KOPT-K1 (cell line): ENCODE measurements around the gene ENOPH1.

Source experiments
- H3K27ac ChIP-seq: fragments of 200-600 bp; sonication (generic); 2 replicates; pipeline ENCODE4 v1.5.1; 2016; ENCODE audit warnings: antibody characterized with exemption, mild to moderate bottlenecking, low read depth, low read length; ENCODE audit not compliant: poor library complexity, severe bottlenecking
- H3K36me3 ChIP-seq: fragments of 200-600 bp; sonication (generic); 2 replicates; pipeline ENCODE4 v1.5.1; 2017; ENCODE audit warnings: antibody characterized with exemption, mild to moderate bottlenecking, low read length, moderate library complexity; ENCODE audit not compliant: insufficient read depth
- H3K9me3 ChIP-seq: fragments of 200-600 bp; sonication (generic); 2 replicates; pipeline ENCODE4 v1.5.1; 2017; ENCODE audit warnings: antibody characterized with exemption, low read length, mild to moderate bottlenecking; ENCODE audit not compliant: insufficient read depth, poor library complexity, severe bottlenecking

The ENOPH1 gene

DNA sequence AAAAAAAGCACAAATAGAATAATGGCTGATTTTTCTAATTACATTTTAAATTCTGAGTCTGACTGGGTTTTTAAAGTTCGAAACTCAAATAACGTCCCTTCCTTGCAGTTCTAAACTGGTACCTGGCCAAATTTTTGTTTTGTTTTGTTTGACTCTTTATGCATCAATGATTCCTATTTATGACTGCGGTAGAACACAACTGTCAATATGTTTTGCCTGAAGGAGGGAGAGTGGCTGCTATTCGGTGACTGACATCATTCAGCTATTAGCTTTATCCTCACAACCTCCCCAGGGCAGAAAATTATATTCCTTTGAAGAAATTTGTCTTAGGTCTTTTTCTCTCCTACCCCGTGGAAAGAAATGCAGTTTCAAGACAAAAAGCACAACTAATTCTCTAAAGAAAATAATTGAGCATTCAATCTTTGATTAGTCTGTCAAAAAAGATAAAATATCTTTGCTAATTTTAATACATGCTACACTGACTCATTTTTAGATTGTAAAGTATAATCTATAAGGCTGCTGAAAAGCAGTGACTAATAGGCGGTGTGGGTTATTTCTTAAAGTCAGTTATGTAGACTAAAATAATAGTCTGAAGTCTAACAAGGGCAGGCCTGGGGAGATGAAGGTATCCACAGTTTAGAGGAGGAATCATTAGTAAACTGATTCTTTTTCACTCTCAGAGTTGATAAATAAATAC lies 69.5 kb downstream of the ENOPH1 start:
- no peaks in the 10 kb centered on the region for H3K9me3 ChIP-seq
- H3K27ac ChIP-seq = no peak overlapping the region
- no peaks in the 10 kb centered on the region; the same call in 1 of the 2 replicates for H3K36me3 ChIP-seq

DNA sequence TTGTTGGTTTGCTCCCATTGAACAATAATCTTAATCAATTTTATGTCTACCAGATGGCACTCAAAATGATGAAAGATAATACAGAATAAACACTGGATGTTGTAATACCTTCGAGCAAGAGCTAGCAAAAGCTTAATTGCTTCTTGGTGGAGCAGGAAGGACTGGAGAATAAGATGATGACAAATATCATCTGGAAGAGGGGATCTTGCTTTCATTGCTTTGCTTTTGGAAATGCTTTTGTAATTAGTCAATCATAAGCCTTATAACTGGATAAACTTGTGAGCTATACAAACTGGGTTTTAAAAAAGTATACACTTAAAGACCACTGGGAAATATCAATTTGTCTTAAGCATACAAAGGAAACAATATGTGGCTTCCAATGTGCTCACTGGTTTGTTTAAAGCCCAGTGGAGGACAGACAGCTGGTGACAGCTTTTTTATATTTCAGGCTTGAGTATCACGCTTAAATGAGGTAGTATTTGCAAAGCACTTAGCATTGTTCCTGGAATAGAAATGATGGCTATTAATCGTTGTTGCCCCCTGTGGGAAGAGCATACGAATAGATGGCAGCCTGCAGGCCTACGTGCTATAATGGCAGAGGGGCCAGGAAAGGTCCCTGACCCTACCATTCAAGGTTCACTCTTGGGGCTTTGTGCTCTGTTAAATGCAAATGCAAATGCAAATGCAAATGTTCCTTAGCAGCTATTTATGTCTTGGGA lies 70.2 kb downstream of the ENOPH1 start:
- H3K27ac ChIP-seq = no peak overlapping the region

DNA sequence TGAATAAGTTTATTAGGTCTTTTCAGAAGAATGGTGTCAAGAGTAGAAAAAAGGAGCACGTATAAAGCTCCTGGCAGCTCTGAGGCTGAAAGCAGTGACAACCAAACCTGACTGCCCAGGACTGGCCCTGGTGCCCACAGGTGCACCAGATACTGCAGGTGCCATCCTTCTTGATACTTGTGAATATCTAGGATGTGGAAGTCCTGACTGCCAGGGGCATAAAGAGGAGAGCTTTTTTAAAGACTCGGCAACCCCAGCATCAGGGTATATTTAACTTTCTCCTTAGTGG lies 70.7 kb downstream of the ENOPH1 start:
- Histone ChIP-seq H3K27ac (no peak overlapping the region), H3K9me3 (no peaks in the 10 kb centered on the region), H3K36me3 (no peaks in the 10 kb centered on the region)

More for the DNA sequence above, 70.2 kb downstream of the ENOPH1 start:
- no peaks in the 10 kb centered on the region; the same call in 1 of the 2 replicates for H3K36me3 ChIP-seq
- H3K9me3 ChIP-seq = no peaks in the 10 kb centered on the region

DNA sequence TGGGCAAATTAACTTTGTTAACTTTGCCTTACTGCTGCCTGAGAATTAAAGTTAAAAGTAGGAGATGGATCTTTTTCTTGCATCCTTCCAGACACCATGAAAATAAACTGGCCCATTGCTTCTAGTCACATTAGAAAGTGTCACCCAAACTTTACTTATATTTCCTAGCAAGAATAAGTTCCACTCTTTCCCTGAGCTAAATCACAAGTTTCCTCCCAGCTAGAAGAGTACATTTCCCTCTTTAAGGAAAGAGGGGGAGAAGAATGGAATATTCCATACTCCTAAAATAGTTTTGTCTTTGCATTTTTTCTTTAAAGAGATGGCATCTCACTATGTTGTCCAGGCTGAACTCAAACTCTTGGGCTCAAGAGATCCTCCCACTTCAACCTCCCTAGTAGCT lies 77.6 kb downstream of the ENOPH1 start:
- H3K9me3 ChIP-seq = no peaks in the 10 kb centered on the region
- H3K27ac ChIP-seq = no peak overlapping the region
- no peaks in the 10 kb centered on the region for H3K36me3 ChIP-seq

DNA sequence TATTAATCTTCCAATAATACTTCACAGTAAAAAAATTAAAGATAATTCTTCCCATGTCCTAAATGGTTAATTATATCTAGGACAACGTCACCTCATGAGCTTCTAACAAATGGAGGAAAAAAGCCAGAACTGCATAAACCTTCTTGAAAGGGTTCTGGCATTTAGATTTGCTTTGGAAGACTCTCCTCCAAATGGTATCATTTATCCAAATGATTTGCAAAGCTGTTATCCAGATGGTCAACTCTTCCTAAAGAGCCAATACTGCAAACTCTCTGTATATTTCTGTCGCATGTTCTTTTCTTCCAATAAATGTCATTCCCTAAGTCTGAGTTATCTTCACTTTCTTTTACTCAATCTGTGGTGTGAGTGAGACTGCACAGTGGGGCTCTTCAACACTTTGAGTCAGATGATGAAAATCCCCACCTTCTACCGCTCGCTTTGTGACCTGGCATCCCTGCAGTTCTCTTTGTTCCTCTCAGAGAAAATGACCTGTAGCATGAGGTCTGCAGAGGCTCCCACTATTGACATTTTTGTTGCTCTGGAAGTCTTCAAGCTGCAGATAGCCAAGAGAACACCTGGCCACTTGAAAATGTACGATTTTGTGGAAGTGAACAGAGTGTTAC lies 78.5 kb downstream of the ENOPH1 start:
- no peaks in the 10 kb centered on the region for H3K9me3 ChIP-seq

DNA sequence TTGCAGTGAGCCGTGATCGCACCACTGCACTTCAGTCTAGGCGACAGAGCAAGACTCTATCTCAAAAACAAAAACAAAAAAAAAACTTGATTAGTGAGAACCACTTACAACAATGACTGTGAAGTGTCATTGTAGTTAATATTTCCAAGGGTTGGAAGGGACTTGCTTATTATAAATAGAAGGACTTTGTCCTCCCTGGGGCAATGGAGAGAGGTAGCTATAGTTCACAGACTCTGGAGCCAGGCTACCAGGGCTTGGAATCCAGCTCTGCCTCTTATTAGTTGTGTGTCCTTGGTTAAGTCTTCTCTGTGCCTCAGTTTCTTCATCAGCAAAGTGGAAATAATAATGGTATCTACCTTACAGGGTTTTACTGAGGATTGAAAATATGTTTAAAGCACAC lies 79.8 kb downstream of the ENOPH1 start:
- Histone ChIP-seq H3K9me3 (no peaks in the 10 kb centered on the region), H3K36me3 (no peaks in the 10 kb centered on the region), H3K27ac (no peak overlapping the region)

More for the DNA sequence above, 78.5 kb downstream of the ENOPH1 start:
- Histone ChIP-seq H3K36me3 (no peaks in the 10 kb centered on the region), H3K27ac (no peak overlapping the region)
